ENCODE data around the gene TCFL5.

Gene TCFL5

DNA sequence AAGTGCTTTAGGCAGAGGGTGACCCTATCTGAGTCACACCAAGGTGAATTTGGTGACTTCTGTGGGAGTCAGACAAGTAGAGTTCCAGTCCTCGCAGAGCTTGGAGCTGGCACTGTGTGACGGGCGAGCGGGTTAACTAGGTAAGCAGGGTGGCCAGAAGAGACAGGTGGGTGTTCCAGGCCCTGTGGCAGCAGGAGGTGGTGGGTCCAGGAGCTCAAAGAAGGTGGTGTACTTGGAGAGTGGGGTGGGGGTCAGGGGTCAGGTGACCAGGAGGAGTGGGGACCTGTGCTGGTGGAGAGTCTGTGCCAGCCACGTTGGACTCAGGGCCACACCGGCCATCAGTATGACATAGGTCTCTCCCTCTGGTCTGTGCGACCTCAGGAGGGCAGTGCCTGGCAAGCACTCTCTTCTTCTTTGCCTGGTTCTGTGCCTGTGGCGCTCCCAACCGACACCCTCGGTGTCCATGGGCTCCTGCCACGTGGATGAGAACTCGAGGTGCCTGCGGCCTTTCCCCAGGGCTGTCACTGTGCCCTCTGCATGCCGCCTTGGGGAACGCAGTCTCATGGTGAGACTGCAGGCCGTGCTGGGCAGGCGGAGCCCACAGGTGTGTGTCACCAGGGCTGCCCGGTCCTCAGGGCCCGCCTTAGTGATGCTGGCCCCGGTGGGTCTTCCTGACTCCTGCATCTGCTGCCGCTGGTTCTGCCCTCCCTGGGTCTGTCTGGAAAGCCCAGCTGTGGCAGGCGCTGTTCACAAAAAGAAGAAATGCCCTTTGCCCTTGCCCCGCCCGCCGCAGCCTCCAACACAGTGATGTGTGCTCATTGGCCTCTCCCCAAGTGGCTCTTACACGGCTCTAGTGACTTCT, 63.7 kb downstream of the TCFL5 start (continued):
- TF ChIP-seq ZNF366 (tag by site-specific recombination; conservative IDR thresholded peaks at IDR 0.05) (no peak), ZSCAN16 (tag by site-specific recombination; IDR thresholded peaks at IDR 0.05) (no peak)
- TF ChIP-seq, protein P1, sequence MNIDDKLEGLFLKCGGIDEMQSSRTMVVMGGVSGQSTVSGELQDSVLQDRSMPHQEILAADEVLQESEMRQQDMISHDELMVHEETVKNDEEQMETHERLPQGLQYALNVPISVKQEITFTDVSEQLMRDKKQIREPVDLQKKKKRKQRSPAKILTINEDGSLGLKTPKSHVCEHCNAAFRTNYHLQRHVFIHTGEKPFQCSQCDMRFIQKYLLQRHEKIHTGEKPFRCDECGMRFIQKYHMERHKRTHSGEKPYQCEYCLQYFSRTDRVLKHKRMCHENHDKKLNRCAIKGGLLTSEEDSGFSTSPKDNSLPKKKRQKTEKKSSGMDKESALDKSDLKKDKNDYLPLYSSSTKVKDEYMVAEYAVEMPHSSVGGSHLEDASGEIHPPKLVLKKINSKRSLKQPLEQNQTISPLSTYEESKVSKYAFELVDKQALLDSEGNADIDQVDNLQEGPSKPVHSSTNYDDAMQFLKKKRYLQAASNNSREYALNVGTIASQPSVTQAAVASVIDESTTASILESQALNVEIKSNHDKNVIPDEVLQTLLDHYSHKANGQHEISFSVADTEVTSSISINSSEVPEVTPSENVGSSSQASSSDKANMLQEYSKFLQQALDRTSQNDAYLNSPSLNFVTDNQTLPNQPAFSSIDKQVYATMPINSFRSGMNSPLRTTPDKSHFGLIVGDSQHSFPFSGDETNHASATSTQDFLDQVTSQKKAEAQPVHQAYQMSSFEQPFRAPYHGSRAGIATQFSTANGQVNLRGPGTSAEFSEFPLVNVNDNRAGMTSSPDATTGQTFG (tag by site-specific recombination; IDR thresholded peaks at IDR 0.05; ENCODE audit: borderline replicate concordance), result no peak
- TF ChIP-seq, protein P2, sequence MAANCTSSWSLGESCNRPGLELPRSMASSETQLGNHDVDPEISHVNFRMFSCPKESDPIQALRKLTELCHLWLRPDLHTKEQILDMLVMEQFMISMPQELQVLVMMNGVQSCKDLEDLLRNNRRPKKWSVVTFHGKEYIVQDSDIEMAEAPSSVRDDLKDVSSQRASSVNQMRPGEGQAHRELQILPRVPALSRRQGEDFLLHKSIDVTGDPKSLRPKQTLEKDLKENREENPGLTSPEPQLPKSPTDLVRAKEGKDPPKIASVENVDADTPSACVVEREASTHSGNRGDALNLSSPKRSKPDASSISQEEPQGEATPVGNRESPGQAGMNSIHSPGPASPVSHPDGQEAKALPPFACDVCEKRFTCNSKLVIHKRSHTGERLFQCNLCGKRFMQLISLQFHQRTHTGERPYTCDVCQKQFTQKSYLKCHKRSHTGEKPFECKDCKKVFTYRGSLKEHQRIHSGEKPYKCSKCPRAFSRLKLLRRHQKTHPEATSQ (tag by site-specific recombination; IDR thresholded peaks at IDR 0.05), result no peak

DNA sequence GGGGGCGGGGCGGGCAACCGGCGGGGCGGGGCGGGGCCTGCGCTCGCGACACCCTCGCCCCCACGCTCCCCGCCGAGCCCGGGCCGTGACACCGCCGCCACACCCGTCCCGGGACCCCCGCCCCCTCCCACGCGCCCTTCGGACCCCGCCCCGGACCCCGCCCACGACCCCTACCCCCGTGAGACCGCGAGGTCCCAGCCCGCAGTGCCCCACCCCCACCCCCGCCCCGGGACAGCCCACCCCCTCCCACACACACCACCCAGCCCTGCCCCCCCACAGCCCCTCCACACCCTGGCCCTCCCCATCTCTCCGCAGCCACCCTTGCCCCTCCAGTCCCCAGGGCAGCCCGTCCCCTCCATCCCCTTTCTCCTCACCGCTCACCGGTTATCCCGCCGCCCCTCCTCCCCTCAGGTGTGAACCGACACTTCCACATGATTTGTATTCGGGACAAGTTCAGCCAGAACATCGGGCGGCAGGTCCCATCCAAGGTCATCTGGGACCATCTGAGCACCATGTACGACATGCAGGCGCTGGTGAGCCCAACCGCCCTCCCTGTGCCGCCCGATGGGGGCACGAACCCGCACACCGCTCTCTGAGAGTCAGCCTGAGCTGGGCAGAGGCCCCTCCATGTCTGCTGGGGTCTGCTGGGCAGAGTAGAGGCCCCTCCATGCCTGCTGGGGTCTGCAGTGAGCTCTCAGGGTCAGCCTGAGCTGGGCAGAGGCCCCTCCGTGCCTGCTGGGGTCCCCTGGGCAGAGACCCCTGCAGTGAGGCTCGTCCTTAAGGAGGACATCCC, 64.7 kb downstream of the TCFL5 start:
- Histone ChIP-seq H3K4me3 (ENCODE audit: low read depth, low read length) (peak overlapping the region; percentile 75), H3K9me3 (ENCODE audit: control insufficient read depth, insufficient read depth, low read depth, low read length) (no peaks in the 10 kb centered on the region), H3K4me1 (ENCODE audit: control insufficient read depth, insufficient read depth, low read length) (no peaks in the 10 kb centered on the region), H3K36me3 (ENCODE audit: control insufficient read depth in 2 of 2, insufficient read depth in 1 of 2, low read length in 2 of 2) (peaks cover 0 to 45% of the 10 kb centered on the region in 2 experiments; a peak in 1 of 3 replicates), H3K27ac (ENCODE audit: extremely low read depth, low read depth, low read length) (peak overlapping the region; percentile 42; the same call in 1 of the 2 replicates)
- ChIA-PET CTCF (interaction anchor here (0.7 to 1.6 kb wide), 4 partner anchors 10 to 105 kb away, joined by 3 to 5 read pairs (median 3); no protein-coding TSS in a partner anchor), POLR2A (interaction anchor here (1.0 to 3.5 kb wide), 3 partner anchors 26 to 155 kb away, joined by 3 to 10 read pairs (median 5); partner anchors contain the start of genes SLCO4A1 and TCFL5)
- TF ChIP-seq ZIC2 (tag by site-specific recombination; IDR thresholded peaks at IDR 0.05) (peak; percentile 74), KLF1 (tag by site-specific recombination; IDR thresholded peaks at IDR 0.05) (peak; percentile 53; the same call in 1 of the 2 replicates), SP2 (tag by site-specific recombination; IDR thresholded peaks at IDR 0.05) (peak; percentile 21; the same call in 1 of the 2 replicates), ZBTB8A (tag by site-specific recombination; IDR thresholded peaks at IDR 0.05) (peak; percentile 24; the same call in 1 of the 2 replicates), ZNF302 (tag by site-specific recombination; IDR thresholded peaks at IDR 0.05; ENCODE audit: low read depth) (no peak), EGR2 (tag by site-specific recombination; IDR thresholded peaks at IDR 0.05; ENCODE audit: low read depth) (no peak), GLIS2 (tag by site-specific recombination; IDR thresholded peaks at IDR 0.05) (peak; percentile 50; the same call in 1 of the 2 replicates)
- TF ChIP-seq, protein P3, sequence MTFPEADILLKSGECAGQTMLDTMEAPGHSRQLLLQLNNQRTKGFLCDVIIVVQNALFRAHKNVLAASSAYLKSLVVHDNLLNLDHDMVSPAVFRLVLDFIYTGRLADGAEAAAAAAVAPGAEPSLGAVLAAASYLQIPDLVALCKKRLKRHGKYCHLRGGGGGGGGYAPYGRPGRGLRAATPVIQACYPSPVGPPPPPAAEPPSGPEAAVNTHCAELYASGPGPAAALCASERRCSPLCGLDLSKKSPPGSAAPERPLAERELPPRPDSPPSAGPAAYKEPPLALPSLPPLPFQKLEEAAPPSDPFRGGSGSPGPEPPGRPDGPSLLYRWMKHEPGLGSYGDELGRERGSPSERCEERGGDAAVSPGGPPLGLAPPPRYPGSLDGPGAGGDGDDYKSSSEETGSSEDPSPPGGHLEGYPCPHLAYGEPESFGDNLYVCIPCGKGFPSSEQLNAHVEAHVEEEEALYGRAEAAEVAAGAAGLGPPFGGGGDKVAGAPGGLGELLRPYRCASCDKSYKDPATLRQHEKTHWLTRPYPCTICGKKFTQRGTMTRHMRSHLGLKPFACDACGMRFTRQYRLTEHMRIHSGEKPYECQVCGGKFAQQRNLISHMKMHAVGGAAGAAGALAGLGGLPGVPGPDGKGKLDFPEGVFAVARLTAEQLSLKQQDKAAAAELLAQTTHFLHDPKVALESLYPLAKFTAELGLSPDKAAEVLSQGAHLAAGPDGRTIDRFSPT (tag by site-specific recombination; IDR thresholded peaks at IDR 0.05), result peak; percentile 56; the same call in 1 of the 2 replicates
- TF ChIP-seq, protein P4, sequence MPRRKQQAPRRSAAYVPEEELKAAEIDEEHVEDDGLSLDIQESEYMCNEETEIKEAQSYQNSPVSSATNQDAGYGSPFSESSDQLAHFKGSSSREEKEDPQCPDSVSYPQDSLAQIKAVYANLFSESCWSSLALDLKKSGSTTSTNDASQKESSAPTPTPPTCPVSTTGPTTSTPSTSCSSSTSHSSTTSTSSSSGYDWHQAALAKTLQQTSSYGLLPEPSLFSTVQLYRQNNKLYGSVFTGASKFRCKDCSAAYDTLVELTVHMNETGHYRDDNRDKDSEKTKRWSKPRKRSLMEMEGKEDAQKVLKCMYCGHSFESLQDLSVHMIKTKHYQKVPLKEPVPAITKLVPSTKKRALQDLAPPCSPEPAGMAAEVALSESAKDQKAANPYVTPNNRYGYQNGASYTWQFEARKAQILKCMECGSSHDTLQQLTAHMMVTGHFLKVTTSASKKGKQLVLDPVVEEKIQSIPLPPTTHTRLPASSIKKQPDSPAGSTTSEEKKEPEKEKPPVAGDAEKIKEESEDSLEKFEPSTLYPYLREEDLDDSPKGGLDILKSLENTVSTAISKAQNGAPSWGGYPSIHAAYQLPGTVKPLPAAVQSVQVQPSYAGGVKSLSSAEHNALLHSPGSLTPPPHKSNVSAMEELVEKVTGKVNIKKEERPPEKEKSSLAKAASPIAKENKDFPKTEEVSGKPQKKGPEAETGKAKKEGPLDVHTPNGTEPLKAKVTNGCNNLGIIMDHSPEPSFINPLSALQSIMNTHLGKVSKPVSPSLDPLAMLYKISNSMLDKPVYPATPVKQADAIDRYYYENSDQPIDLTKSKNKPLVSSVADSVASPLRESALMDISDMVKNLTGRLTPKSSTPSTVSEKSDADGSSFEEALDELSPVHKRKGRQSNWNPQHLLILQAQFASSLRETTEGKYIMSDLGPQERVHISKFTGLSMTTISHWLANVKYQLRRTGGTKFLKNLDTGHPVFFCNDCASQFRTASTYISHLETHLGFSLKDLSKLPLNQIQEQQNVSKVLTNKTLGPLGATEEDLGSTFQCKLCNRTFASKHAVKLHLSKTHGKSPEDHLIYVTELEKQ (tag by site-specific recombination; IDR thresholded peaks at IDR 0.05; ENCODE audit: borderline replicate concordance), result no peak
- TF ChIP-seq, protein P5, sequence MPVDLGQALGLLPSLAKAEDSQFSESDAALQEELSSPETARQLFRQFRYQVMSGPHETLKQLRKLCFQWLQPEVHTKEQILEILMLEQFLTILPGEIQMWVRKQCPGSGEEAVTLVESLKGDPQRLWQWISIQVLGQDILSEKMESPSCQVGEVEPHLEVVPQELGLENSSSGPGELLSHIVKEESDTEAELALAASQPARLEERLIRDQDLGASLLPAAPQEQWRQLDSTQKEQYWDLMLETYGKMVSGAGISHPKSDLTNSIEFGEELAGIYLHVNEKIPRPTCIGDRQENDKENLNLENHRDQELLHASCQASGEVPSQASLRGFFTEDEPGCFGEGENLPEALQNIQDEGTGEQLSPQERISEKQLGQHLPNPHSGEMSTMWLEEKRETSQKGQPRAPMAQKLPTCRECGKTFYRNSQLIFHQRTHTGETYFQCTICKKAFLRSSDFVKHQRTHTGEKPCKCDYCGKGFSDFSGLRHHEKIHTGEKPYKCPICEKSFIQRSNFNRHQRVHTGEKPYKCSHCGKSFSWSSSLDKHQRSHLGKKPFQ (tag by site-specific recombination; IDR thresholded peaks at IDR 0.05), result peak; percentile 77
- TF ChIP-seq, protein P6, sequence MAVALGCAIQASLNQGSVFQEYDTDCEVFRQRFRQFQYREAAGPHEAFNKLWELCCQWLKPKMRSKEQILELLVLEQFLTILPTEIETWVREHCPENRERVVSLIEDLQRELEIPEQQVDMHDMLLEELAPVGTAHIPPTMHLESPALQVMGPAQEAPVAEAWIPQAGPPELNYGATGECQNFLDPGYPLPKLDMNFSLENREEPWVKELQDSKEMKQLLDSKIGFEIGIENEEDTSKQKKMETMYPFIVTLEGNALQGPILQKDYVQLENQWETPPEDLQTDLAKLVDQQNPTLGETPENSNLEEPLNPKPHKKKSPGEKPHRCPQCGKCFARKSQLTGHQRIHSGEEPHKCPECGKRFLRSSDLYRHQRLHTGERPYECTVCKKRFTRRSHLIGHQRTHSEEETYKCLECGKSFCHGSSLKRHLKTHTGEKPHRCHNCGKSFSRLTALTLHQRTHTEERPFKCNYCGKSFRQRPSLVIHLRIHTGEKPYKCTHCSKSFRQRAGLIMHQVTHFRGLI (tag by site-specific recombination; IDR thresholded peaks at IDR 0.05), result 0 out of 2 replicates have a peak, but pooled peaks have one; percentile 15
